Measurements from ENCODE around the gene SLC39A7.
A peak's percentile ranks its signal among the peaks of the same experiment; 100 is the strongest.

SLC39A7 gene

DNA sequence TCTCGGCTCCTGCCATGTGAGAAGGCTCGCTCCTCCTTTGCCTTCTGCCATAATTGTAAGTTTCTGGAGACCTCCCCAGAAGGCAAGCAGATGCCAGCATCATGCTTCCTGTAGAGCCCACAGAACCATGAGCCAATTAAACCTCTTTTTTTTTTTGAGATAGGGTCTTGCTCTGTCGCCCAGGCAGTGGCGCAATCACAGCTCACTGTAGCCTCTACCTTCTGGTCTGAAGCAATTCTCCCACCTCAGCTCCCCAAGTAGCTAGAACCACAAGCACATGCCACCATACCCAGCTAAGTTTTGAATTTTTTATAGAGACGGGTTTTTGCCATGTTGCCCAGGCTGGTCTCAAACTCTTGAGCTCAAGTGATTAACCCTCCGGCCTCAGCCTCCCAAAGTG lies 36.2 kb downstream of the SLC39A7 start:
- no peak for DNase-seq (ENCODE audit: low read depth)

DNA sequence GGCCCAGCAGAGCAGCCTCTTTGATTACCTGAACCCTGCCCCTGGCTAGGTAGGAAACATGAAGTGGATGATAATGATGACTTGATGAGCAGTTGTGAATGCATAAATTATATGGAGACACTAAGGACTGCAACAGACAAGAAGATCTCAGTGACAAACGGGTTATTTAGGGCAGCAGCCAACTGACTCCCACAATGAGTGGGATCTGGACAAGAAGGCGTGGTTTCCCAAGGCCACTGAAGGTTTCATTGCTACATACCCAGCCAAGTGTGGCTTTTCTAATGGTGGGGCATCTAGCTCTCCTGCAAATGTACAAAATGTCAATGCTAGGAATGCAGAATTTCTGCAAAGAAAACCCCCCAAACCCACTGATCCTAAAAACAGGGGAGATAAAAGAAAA lies 37.1 kb downstream of the SLC39A7 start:
- DNase-seq (ENCODE audit: low read depth) = no peak

DNA sequence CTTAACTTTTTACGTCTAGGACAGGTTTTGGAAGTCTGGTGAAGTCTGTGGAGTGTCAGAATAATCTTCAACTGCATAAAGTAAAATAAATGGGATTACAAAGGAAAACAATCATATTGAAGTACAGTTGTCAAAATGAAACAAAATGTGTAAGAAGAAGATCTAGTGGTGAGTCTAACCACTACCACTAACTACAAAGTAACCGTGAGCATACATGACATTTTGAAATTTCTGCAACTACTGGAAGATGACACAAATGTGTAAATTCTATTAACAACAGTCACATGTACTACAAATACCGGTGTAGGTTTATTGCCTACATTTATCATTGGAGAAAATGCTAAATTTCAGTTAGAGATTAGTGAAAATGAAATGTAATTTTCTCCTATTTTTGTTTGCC lies 41.3 kb downstream of the SLC39A7 start:
- DNase-seq (ENCODE audit: low read depth) = no peak

DNA sequence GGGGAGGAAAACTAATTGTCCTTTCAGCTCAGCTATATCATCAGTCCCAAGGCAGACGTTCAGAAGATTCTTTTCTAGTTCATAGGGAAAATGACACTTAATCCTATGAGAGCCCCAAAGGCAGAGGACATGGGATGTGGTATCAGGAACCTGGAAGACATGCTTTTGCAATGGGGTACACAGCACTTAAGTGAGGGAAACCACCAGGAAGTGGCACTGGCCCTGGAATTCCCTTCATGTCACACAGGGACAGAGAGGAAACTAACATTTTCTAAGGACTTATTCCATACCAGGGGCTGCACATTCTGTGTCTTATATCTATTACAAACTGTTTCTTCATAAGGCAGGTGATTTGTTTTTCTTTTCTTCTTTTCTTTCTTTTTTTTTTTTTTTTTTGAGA lies 42.8 kb downstream of the SLC39A7 start:
- no peak for DNase-seq (ENCODE audit: low read depth)

DNA sequence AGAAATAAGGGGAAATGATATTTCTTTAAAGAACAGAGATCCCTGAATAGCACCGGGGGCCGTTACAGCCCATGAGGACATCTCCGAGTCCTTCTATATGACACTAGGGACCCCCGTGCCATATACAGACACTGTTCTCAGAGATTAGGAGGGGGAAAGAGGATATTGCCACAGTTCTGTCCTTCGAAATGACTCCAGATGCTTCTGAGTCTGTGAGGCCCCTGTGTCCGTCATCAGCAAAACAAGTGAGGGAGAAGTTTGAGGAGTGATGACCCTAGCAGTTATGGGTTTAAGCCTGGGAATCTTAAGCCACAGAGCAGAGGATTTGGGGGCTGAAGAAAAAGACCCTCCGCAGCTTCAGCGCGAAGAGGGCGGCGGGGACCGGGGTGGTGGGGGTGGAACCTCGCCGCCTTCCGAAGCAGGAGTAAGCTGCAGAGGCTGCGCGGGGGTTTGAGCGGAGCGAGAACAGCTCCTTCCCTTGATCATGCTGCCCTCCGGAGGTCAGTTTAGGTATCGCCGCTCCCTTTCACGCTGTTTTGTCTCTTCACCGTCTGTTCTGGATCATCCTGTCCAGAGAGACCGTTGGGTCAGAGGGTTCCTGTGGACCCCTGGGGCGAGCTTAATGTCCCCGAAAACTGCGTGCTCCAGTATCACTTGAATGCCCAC lies 47.4 kb downstream of the SLC39A7 start:
- peak; percentile 90 for DNase-seq (ENCODE audit: low read depth)

DNA sequence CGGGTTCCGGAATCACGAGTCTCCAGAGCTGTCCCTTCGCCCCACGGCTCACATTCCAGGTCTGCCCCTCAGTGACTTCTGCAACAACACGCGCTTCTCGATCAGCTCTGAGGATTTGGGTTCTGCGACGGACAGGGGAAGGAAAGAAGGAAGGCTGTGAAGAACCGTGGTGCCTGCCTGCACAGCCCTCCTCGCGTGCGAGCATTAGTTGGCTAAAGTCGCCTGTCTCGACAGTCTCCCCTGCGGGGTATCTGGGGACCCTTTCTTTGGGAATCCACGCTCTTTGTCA lies 47.9 kb downstream of the SLC39A7 start:
- no peak for DNase-seq (ENCODE audit: low read depth)

DNA sequence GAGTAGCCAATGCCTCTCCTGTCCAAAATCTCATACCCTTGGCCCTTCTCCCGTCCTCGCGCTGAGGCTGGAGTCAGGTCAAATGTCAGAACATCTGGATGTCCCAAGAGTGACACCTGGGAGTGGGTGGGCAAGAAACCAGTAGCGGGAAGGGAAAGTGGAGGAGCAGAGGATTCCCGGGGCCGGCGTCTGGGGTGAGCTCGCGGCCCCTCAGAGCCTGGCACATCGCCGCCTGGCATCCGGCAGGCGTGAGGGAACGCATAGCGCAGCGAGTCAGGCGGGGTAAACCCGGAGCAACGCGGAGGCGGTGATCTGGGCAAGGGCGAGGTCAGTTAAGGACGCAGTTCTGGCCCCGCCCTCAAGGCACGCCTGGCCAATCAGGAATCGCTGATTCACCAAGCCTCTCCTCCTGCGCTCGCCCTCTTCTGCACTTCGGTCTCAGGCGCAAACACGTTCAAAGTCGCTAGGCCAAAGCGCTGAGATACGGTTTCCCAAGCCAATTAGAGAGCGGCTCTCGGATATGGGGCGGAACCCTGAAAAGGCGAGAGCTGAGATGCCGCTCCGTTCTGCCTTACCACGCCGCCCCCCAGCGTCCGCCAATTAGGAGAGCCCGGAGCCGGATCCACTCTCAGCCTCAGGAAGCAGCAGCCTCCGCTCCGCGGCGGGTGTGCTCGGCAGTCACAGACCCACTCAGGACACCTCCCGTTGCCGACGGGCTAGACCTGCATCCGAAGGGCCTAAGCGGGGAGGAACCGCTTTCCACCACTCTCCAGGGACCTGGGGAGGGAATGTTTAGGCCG lies 48.5 kb downstream of the SLC39A7 start:
- DNase-seq (ENCODE audit: low read depth) = peak; percentile 90

DNA sequence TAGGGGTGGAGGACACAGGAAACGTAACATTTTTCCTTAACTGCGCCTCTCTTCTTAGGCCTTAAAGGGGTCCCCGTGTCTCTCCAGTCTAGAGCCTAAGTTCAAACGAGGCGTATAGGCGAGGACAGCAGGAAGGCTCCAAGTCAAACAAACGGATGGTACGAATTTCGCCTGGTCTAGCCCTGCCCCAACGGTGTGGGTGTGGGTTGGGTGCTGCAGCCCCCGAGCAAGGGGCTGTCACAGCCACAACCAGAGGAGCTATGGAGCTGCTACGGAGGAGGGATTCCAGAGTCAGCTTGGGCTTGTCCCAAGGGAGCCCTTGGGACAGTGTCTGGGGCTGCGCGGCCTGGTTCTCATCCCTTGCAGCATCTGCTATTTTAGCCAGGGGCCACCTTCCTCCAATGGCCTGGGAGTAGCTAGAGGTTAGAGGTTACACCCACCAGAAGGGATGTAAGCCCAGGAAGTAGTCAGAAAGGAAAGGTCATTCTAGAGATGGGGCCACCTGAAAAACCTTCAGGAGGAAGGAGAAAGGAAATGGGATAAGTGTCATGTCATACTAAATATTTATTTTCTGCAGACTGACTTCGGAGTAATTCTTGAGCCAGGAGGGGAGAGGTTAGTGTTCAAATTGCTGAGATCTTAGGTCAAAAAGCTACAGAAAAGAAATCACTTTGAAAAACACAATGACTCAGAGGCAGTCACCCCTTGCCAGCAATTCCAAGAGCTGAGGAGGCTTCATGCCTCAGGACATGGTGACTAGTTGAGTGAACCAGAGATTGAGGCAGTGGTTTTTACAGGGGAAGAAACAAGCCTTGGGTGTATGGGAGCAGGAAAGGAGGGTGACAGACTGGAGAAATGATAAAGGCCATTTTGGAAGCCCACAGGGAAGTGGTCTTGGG lies 49.3 kb downstream of the SLC39A7 start:
- DNase-seq (ENCODE audit: low read depth) = no peak

DNA sequence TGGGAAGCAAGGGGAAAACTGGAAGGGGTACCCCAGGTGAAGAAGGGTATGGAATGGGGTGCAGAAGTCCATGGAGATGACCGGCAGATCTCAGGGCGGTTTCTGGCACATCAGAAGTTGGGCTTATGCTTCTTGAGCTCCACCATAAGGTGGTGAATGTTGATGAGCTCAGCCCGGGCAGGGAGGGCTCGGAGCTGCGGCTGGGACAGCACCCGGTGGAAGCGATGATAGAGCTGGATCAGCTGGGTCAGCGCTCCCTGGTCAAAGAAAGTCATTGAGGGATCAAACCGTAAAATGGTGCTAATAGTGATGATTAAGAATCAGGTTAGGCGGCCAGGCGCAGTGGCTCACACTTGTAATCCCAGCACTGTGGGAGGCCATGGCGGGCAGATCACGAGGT lies 50.1 kb downstream of the SLC39A7 start:
- no peak for DNase-seq (ENCODE audit: low read depth)

DNA sequence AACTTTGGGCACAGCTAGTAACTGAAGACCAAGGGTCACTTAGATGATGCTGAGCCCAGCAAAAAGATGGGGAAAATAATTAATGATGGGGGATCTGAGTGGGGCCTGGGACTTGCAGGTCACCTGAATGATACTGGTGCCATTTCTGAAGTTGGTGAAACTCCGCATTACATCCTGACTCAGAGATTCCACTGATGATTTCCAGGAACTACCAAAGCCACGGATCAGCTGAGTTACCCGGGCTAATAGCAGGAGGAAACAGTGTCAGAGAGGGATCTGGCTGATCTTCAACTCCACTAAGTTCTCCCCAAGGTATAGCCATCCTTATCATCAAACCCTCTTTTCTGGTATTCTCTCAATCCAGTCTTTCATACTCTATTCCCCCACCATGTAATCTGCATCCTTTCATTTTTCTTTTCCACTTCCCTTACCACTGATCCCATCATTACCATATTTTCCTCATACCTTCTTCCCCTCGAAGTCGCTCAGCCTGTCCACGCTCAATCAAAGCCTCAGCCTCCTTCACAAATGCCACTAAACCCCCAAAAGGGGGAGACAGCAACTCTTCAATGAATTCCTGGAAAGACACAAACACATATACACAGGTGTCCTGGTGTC lies 50.8 kb downstream of the SLC39A7 start:
- DNase-seq (ENCODE audit: low read depth) = no peak

DNA sequence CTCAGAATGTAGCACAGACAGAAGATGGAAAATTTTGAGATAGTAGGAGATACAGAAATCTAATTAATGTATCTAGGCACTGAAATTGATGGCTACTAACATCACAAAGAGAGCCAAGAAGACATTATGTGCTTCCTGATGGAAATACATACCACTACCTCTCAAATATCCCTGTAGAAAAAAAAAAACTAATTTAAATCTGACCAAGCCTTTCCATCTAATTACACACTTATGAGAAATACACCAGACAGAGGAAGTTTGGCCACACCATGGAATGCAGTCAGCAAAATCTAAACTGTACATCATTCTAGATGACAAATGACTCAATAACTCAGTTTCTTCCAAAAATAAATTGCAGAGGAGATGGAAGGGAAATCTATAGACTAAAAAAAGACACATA lies 52.1 kb downstream of the SLC39A7 start:
- DNase-seq (ENCODE audit: low read depth) = no peak
